H1 (cell line): ENCODE data around the gene FCHO1. TPM values are rescaled to one million over a fixed set of nuclear protein-coding genes. Genes with fewer than 3 reads are reported as not detected.

Experiments used
- POLR2A ChIP-seq, 2 experiments: IDR thresholded peaks; 1 replicate in 1 of 2; 2 replicates in 1 of 2; pipeline ENCODE4 v1.6.1; 2011; ENCODE audit warnings: low read depth in 2 of 2, low read length in 2 of 2, mild to moderate bottlenecking in 2 of 2; ENCODE audit errors: control extremely low read depth in 1 of 2
- POU5F1 ChIP-seq: IDR thresholded peaks from 2 replicates; pipeline ENCODE4 v1.6.1; 2011; ENCODE audit warnings: low read depth, mild to moderate bottlenecking, low read length, moderate library complexity
- polyA plus RNA-seq, 7 experiments: library from polyadenylated mRNA; depleted of rRNA in 3 of 7; stranded (reverse) in 5 of 7; unstranded in 2 of 7; fragments of >200 nt in 5 of 7; fragments of 200-250 nt in 2 of 7; gene quantifications; 1 replicate in 5 of 7; 2 replicates in 1 of 7; 4 replicates in 1 of 7; pipeline versions ENCODE4 v1.2.1 to v1.2.3, GENCODE V29; 2011 to 2013; ENCODE audit warnings: missing spikeins in 2 of 7, mixed read lengths in 2 of 7
- total RNA-seq: library from RNA; stranded (reverse); fragmentation: NEBNext Ultra II Directional; extraction: Animal tissue kit (Norgen Biotek cat#: 25700); gene quantifications from 2 replicates; pipeline ENCODE4 v1.2.1, GENCODE V29; 2021

Gene FCHO1
- total and polyA plus RNA-seq, 2 of the 8 experiments (the other 6 are each of a cell fraction or from before 2014, with no cell fraction given), result 13.0 to 25.9 TPM

DNA sequence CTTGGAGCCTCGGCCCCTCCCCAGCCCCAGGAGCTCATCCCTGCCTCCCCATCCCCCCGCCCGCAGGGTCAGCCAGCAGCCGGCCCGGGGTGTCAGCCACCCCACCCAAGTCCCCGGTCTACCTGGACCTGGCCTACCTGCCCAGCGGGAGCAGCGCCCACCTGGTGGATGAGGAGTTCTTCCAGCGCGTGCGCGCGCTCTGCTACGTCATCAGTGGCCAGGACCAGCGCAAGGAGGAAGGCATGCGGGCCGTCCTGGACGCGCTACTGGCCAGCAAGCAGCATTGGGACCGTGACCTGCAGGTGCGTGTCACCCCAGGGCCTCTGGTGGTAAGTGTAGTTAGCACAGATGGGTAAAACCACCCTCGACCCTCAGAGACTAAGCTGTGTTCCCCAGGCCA is 18.1 kb upstream of the FCHO1 start (continued):
- TF ChIP-seq POLR2A (IDR thresholded peaks at IDR 0.05; ENCODE audit: control extremely low read depth in 1 of 2, low read depth in 2 of 2, low read length in 2 of 2), result no peak
- no peak for TF ChIP-seq POU5F1
